Activated naive CD8-positive, alpha-beta T cell treated with anti-CD3 and anti-CD28 coated beads for 36 hours (primary cell): ENCODE measurements around the gene ANKRD44. TPM values are rescaled to one million over a fixed set of nuclear protein-coding genes. Genes with fewer than 3 reads are reported as not detected.

Source experiments
- DNase-seq: peaks from one replicate; pipeline ENCODE4 v3.0.0; 2021
- H3K27ac Mint-ChIP-seq: one replicate; pipeline ENCODE4 v1.8.0; 2022; ENCODE audit warnings: mild to moderate bottlenecking, moderate library complexity, mixed read lengths
- H3K27me3 Mint-ChIP-seq: one replicate; pipeline ENCODE4 v1.8.0; 2022; ENCODE audit warnings: mild to moderate bottlenecking, mixed read lengths
- H3K36me3 Mint-ChIP-seq: one replicate; pipeline ENCODE4 v1.8.0; 2021; ENCODE audit warnings: mild to moderate bottlenecking, mixed read lengths
- H3K4me1 Mint-ChIP-seq: one replicate; pipeline ENCODE4 v1.8.0; 2021; ENCODE audit warnings: mixed read lengths
- H3K4me3 Mint-ChIP-seq: one replicate; pipeline ENCODE4 v1.8.0; 2022; ENCODE audit warnings: mild to moderate bottlenecking, moderate library complexity, mixed read lengths
- H3K9me3 Mint-ChIP-seq: one replicate; pipeline ENCODE4 v1.8.0; 2022; ENCODE audit warnings: mixed read lengths
- total RNA-seq, 2 experiments: library from RNA; stranded (reverse); gene quantifications; one replicate each; pipeline ENCODE4 v1.2.3, GENCODE V29; 2021

ANKRD44 gene
- total RNA-seq, 2 experiments from 2014 or later = 118 to 121 TPM

GRCh38 chr2:197096649-197097048 is 213.9 kb downstream of the ANKRD44 start:
- H3K36me3 Mint-ChIP-seq = peaks cover 19% of the 10 kb centered on the region
- no peak overlapping the region for H3K4me3 Mint-ChIP-seq
- H3K9me3 Mint-ChIP-seq = no peaks in the 10 kb centered on the region
- H3K4me1 Mint-ChIP-seq = peaks cover 15% of the 10 kb centered on the region
- no peak overlapping the region for H3K27ac Mint-ChIP-seq
- DNase-seq = no peak
- H3K27me3 Mint-ChIP-seq = no peaks in the 10 kb centered on the region

DNA sequence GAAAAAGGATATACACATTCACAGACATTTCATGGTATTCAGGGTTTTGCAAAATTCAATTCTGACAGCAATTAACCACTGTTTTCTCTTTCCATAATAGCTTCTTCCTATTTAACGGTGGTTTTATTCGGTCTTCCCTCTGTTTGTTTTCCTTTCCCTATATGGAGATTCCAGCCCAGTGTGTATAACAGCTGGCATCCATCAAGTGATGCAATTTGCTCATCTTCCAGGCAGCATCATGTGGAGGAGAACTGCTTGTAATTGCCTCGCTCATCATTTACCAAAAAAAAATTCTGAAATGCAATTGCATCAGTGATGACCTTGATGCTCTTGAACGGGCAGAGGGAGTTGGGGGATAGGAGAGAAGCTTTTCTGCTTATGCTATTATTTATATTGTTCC is 218.1 kb downstream of the ANKRD44 start:
- Mint-ChIP-seq H3K9me3 (no peaks in the 10 kb centered on the region), H3K27ac (no peak overlapping the region), H3K36me3 (peaks cover 22% of the 10 kb centered on the region), H3K4me1 (peaks cover 20% of the 10 kb centered on the region), H3K4me3 (no peak overlapping the region), H3K27me3 (no peaks in the 10 kb centered on the region)
- DNase-seq = no peak

DNA sequence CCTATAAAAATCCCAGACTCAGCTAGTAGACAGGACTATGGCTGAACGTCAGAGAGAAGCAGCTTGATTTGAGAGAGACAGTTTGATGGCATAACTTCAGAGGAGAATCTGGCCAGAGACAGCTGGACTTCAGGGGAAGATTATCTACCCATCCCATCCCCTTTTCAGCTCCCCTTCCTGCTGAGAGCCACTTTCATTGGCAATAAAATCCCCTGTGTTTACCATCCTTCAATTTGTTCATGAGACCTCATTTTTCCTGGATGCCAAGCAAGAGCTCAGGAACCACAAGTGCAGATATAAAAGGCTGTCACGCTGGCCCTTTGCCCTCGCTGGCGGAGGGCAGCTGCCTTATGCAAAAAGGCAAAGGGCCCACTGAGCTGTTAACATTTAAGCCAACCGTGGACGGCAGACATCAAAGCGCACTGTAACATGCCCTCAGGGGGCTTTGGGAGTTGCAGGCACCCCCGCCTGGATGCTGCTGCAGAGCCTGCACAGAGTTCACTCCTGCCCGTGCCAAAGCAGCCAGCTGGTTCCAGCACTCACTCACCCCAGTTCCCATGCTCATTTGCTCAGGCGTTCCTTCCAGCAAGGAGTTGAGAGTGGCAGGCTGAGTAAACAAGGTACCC is 219.7 kb downstream of the ANKRD44 start:
- Mint-ChIP-seq H3K4me3 (no peak overlapping the region), H3K36me3 (peaks cover 30% of the 10 kb centered on the region), H3K27me3 (no peaks in the 10 kb centered on the region), H3K4me1 (peaks cover 22% of the 10 kb centered on the region), H3K9me3 (no peaks in the 10 kb centered on the region), H3K27ac (peak overlapping the region; percentile 46)
- no peak for DNase-seq

DNA sequence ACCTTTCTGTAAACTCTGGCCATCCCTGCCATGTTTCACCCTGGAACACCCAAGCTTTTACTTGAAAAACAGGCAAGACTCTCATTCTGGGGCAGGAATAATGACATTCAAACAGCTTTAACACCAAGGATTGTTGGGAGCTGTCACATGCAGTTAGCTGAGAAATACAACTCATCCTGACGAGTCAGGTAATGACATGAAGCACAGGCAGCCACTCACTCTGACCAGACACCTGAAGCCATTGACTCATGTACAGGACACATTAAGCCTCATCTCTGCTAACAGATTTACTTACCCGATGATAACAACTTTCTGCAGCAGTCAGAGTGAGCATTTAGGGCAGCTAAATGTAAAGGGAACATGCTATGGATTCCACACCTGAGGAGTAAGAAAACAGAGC is 220.9 kb downstream of the ANKRD44 start:
- H3K4me3 Mint-ChIP-seq = no peak overlapping the region

GRCh38 chr2:197088694-197089093 is 221.9 kb downstream of the ANKRD44 start:
- no peak for DNase-seq
- H3K4me1 Mint-ChIP-seq = peaks cover 17% of the 10 kb centered on the region
- peaks cover 37% of the 10 kb centered on the region for H3K36me3 Mint-ChIP-seq
- no peak overlapping the region for H3K27ac Mint-ChIP-seq
- H3K4me3 Mint-ChIP-seq = no peak overlapping the region
- H3K9me3 Mint-ChIP-seq = no peaks in the 10 kb centered on the region
- no peaks in the 10 kb centered on the region for H3K27me3 Mint-ChIP-seq

More for the DNA sequence above, 220.9 kb downstream of the ANKRD44 start:
- peaks cover 31% of the 10 kb centered on the region for H3K36me3 Mint-ChIP-seq
- H3K27me3 Mint-ChIP-seq = no peaks in the 10 kb centered on the region
- H3K27ac Mint-ChIP-seq = peak overlapping the region; percentile 74
- DNase-seq = no peak
- no peaks in the 10 kb centered on the region for H3K9me3 Mint-ChIP-seq
- H3K4me1 Mint-ChIP-seq = peaks cover 22% of the 10 kb centered on the region

DNA sequence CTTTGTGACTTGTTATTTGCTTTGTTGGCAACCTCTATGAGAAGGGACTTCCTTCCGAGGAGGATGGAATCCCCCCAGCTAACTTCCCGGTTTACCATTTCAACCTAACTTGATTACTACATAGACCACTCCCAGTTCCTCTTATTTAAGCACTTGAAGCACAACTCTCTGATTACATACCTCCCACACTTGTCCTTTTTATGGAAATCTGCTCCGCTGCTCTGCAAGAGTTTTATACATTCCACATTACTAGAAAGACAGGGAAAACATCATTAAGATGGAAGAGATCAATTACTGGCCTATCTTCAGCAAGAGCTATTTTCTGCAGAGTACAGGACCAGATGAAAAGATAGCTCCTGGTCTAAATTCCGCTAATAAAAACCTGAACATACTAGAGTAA is 224.1 kb downstream of the ANKRD44 start:
- H3K27ac Mint-ChIP-seq = no peak overlapping the region
- no peaks in the 10 kb centered on the region for H3K27me3 Mint-ChIP-seq
- H3K4me1 Mint-ChIP-seq = peaks cover 17% of the 10 kb centered on the region
- no peaks in the 10 kb centered on the region for H3K9me3 Mint-ChIP-seq
- no peak overlapping the region for H3K4me3 Mint-ChIP-seq
- peaks cover 37% of the 10 kb centered on the region for H3K36me3 Mint-ChIP-seq
- no peak for DNase-seq

DNA sequence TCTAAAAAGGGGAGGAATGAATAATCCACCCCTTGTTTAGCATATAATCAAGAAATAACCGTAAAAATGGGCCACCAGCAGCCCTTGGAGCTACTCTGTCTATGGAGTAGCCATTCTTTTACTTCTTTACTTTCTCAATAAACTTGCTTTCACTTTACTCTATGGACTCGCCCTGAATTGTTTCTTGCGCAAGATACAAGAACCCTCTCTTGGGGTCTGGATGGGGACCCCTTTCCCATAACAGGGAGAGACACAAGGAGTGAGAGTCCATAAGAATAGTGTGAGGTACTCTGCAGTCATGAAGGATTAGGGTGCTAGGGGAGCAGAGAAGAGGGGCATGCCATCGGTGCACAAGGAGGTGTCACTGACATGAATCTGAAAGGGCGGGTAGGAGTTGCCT is 224.9 kb downstream of the ANKRD44 start:
- H3K9me3 Mint-ChIP-seq = no peaks in the 10 kb centered on the region
- no peak for DNase-seq
- H3K4me1 Mint-ChIP-seq = peaks cover 17% of the 10 kb centered on the region
- H3K27ac Mint-ChIP-seq = no peak overlapping the region
- no peaks in the 10 kb centered on the region for H3K27me3 Mint-ChIP-seq
- no peak overlapping the region for H3K4me3 Mint-ChIP-seq
- peaks cover 42% of the 10 kb centered on the region for H3K36me3 Mint-ChIP-seq

GRCh38 chr2:197081294-197081693 is 229.3 kb downstream of the ANKRD44 start:
- no peak for DNase-seq
- Mint-ChIP-seq H3K27ac (no peak overlapping the region), H3K9me3 (peaks cover 7% of the 10 kb centered on the region), H3K4me1 (peaks cover 5% of the 10 kb centered on the region), H3K36me3 (peaks cover 51% of the 10 kb centered on the region), H3K27me3 (no peaks in the 10 kb centered on the region), H3K4me3 (no peak overlapping the region)

DNA sequence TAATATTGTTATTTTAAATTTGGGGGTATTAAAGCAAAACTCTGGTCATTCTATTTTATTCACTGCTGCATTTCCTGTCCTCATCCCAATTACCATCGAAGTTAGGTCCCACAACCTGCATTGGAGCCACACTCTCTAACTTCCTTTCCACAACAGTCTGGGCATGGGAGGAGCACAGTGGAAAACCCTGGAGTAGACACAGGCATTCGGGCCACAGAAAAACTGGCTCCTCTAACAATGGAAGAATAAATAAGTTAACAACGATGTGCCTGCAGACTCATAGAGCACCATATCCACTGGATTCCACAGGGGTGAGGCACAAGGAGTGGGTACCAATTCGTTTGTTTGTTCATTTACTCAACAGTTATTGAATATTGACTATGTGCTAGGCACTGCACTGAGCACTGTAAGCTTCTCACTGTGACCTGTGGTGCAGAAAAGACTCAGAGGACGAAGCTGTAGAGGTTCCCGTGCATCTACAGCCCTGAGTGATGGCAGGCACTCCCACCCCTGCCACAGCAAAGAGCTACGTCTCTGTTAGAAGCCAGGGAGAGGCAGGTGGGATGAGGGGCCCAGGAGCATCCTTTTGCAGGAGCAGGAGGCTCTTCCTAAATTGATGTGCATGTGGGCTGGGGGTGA is 229.9 kb downstream of the ANKRD44 start:
- no peak for DNase-seq
- Mint-ChIP-seq H3K27me3 (no peaks in the 10 kb centered on the region), H3K4me3 (no peak overlapping the region), H3K27ac (peak overlapping the region; percentile 52), H3K36me3 (peaks cover 54% of the 10 kb centered on the region), H3K4me1 (peaks cover 9% of the 10 kb centered on the region), H3K9me3 (peaks cover 10% of the 10 kb centered on the region)

- Mint-ChIP-seq H3K27me3 (no peaks in the 10 kb centered on the region), H3K4me1 (peaks cover 9% of the 10 kb centered on the region), H3K4me3 (no peak overlapping the region), H3K36me3 (peaks cover 52% of the 10 kb centered on the region), H3K9me3 (peaks cover 10% of the 10 kb centered on the region), H3K27ac (no peak overlapping the region)
- DNase-seq = no peak
These were observed 230.6 kb downstream of the ANKRD44 start for GRCh38 chr2:197079832-197080555.

DNA sequence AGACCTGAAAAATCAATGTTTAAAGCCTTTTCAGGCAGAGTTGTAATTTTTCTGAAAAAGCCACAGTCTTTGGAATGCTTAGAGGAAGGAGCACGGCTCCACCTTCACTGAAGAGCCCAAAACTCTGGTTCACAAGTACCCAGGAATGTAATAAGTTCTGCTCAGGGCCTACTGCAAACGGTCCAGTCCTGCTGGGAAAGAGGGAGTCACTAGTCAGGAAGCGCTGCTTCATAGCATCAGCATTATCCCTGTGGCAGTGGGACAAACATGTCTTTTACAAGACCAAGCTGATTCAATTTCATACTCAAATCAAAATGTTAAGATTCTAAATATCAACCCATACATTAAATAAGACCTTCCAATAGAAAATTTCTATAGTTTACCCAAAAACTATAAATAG is 231.2 kb downstream of the ANKRD44 start:
- Mint-ChIP-seq H3K4me1 (peaks cover 13% of the 10 kb centered on the region), H3K4me3 (no peak overlapping the region), H3K36me3 (peaks cover 58% of the 10 kb centered on the region), H3K9me3 (peaks cover 10% of the 10 kb centered on the region), H3K27me3 (no peaks in the 10 kb centered on the region), H3K27ac (peak overlapping the region; percentile 59)
- DNase-seq = no peak

- H3K27ac Mint-ChIP-seq = peak overlapping the region; percentile 1
- no peak overlapping the region for H3K4me3 Mint-ChIP-seq
- H3K36me3 Mint-ChIP-seq = peaks cover 60% of the 10 kb centered on the region
- H3K4me1 Mint-ChIP-seq = peaks cover 22% of the 10 kb centered on the region
- H3K9me3 Mint-ChIP-seq = peaks cover 10% of the 10 kb centered on the region
- DNase-seq = no peak
- H3K27me3 Mint-ChIP-seq = no peaks in the 10 kb centered on the region
These were observed 232.0 kb downstream of the ANKRD44 start for GRCh38 chr2:197078535-197078934.

DNA sequence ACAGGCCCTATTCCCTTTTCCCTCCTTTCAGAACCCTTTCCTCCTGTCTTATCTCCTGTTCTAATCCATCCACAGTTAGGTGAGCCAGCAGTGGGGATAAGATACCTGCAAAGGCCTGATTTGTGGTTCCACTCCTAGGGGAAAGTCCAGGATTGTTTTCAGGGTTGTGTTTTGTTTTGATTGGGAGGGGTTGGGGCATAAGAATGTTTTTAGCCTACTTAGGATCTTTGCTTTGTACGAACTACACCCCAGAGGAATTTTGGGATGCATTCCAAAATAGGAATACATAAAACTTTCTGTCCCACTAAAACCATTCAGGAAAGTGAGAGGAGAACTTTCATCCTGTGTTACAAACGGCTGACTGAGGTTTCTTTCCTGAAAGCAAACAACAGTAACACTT is 233.2 kb downstream of the ANKRD44 start:
- Mint-ChIP-seq H3K27me3 (no peaks in the 10 kb centered on the region), H3K9me3 (peaks cover 10% of the 10 kb centered on the region), H3K4me1 (peaks cover 33% of the 10 kb centered on the region), H3K4me3 (no peak overlapping the region), H3K27ac (no peak overlapping the region), H3K36me3 (peaks cover 66% of the 10 kb centered on the region)
- no peak for DNase-seq

DNA sequence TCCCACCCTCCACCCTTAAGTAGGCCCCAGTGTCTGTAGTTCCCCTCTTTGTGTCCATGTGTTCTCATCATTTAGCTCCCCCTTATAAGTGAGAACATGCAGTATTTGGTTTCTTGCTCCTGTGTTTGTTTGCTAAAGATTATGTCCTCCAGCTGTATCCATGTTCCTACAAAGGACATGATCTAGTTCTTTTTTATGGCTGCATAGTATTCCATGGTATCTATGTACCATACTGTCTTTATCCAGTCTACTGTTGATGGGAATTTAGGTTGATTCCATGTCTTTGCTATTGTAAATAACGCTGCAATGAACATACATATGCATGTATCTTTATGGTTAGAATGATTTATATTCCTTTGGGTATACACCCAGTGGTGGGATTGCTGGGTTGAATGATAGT is 233.9 kb downstream of the ANKRD44 start:
- H3K27me3 Mint-ChIP-seq = no peaks in the 10 kb centered on the region
- H3K4me3 Mint-ChIP-seq = no peak overlapping the region
- H3K27ac Mint-ChIP-seq = peak overlapping the region; percentile 47
- no peak for DNase-seq
- H3K36me3 Mint-ChIP-seq = peaks cover 67% of the 10 kb centered on the region
- peaks cover 39% of the 10 kb centered on the region for H3K4me1 Mint-ChIP-seq
- peaks cover 10% of the 10 kb centered on the region for H3K9me3 Mint-ChIP-seq

- peak overlapping the region; percentile 46 for H3K27ac Mint-ChIP-seq
- H3K4me1 Mint-ChIP-seq = peaks cover 47% of the 10 kb centered on the region
- no peak overlapping the region for H3K4me3 Mint-ChIP-seq
- DNase-seq = no peak
- H3K36me3 Mint-ChIP-seq = peaks cover 69% of the 10 kb centered on the region
- H3K9me3 Mint-ChIP-seq = peaks cover 10% of the 10 kb centered on the region
- H3K27me3 Mint-ChIP-seq = no peaks in the 10 kb centered on the region
These were observed 234.7 kb downstream of the ANKRD44 start for GRCh38 chr2:197075754-197076337.
